Fibroblast of lung (primary cell): ENCODE results near the gene GPC3. TPM values are rescaled to one million over a fixed set of nuclear protein-coding genes. Genes with fewer than 3 reads are reported as not detected.

Experiments used
- DNase-seq, 2 donors: peaks; one replicate each; pipeline versions ENCODE4 v3.0.0 to v3.0.0-alpha.2; 2010; ENCODE audit warnings: low read depth in 2 of 2
- H2AFZ ChIP-seq: 2 replicates; pipeline ENCODE4 v1.5.1; 2012; ENCODE audit warnings: low read length, control low read depth, inconsistent platforms
- H3K27ac ChIP-seq: 2 replicates; pipeline ENCODE4 v1.5.1; 2011; ENCODE audit warnings: low read length, control low read depth; ENCODE audit not compliant: insufficient read depth
- H3K27me3 ChIP-seq: 2 replicates; pipeline ENCODE4 v1.5.1; 2011; ENCODE audit warnings: mild to moderate bottlenecking, low read length; ENCODE audit not compliant: control insufficient read depth, insufficient read depth
- H3K36me3 ChIP-seq: 2 replicates; pipeline ENCODE4 v1.5.1; 2011; ENCODE audit warnings: low read length; ENCODE audit not compliant: control insufficient read depth, insufficient read depth
- H3K4me1 ChIP-seq: 2 replicates; pipeline ENCODE4 v1.5.1; 2011; ENCODE audit warnings: low read length; ENCODE audit not compliant: control insufficient read depth, insufficient read depth; ENCODE audit errors: extremely low read depth
- H3K4me2 ChIP-seq: 2 replicates; pipeline ENCODE4 v1.5.1; 2011; ENCODE audit warnings: low read length, control low read depth; ENCODE audit not compliant: insufficient read depth; ENCODE audit errors: extremely low read depth
- H3K4me3 ChIP-seq, 4 experiments: fragments of 200-600 bp in 1 of 4; sonication (generic) in 1 of 4; replicated peaks in 1 of 4; 2 replicates each; pipeline ENCODE4 v1.5.1; 2011 to 2016; ENCODE audit warnings: low read length in 4 of 4, low read depth in 3 of 4, mild to moderate bottlenecking in 3 of 4, control low read depth in 2 of 4, inconsistent platforms in 1 of 4, mixed read lengths in 1 of 4; ENCODE audit not compliant: insufficient read depth in 1 of 4; ENCODE audit errors: control extremely low read depth in 1 of 4
- H3K79me2 ChIP-seq: 2 replicates; pipeline ENCODE4 v1.5.1; 2012; ENCODE audit warnings: mild to moderate bottlenecking, low read length, inconsistent platforms; ENCODE audit not compliant: control insufficient read depth, insufficient read depth
- H3K9ac ChIP-seq: 2 replicates; pipeline ENCODE4 v1.5.1; 2011; ENCODE audit warnings: mild to moderate bottlenecking, low read length, control low read depth; ENCODE audit not compliant: insufficient read depth
- H3K9me3 ChIP-seq: 2 replicates; pipeline ENCODE4 v1.5.1; 2012; ENCODE audit warnings: low read depth, low read length; ENCODE audit not compliant: control insufficient read depth, insufficient read depth
- H4K20me1 ChIP-seq: 2 replicates; pipeline ENCODE4 v1.5.1; 2011; ENCODE audit warnings: low read length; ENCODE audit not compliant: control insufficient read depth, insufficient read depth; ENCODE audit errors: extremely low read depth
- EZH2 ChIP-seq: IDR thresholded peaks from 2 replicates; pipeline ENCODE4 v1.5.1; 2012; ENCODE audit warnings: low read length, control low read depth, mild to moderate bottlenecking; ENCODE audit errors: missing control alignments
- polyA plus RNA-seq, 2 donors: library from polyadenylated mRNA; depleted of rRNA in 1 of 2; stranded (reverse) in 1 of 2; unstranded in 1 of 2; fragments of >200 nt; gene quantifications; 2 replicates each; pipeline ENCODE4 v1.2.1, GENCODE V29; 2011 to 2012; ENCODE audit warnings: missing spikeins in 1 of 2
- total RNA-seq: library from RNA; depleted of rRNA; stranded (reverse); fragments of >200 nt; gene quantifications from 2 replicates; pipeline ENCODE4 v1.2.1, GENCODE V29; 2014
- TF ChIP-seq, protein P1 (sequence below), 2 donors: IDR thresholded peaks in 1 of 2; conservative IDR thresholded peaks in 1 of 2; 1 replicate in 1 of 2; 2 replicates in 1 of 2; pipeline ENCODE4 v1.5.1; 2011 to 2012; ENCODE audit warnings: low read length in 2 of 2, control low read depth in 1 of 2, inconsistent platforms in 1 of 2, low read depth in 1 of 2, mild to moderate bottlenecking in 1 of 2

GPC3 gene
- total and polyA plus RNA-seq, 2 donors (not counting 1 experiment from before 2014, with no cell fraction given) = 6.4 to 7.1 TPM

DNA sequence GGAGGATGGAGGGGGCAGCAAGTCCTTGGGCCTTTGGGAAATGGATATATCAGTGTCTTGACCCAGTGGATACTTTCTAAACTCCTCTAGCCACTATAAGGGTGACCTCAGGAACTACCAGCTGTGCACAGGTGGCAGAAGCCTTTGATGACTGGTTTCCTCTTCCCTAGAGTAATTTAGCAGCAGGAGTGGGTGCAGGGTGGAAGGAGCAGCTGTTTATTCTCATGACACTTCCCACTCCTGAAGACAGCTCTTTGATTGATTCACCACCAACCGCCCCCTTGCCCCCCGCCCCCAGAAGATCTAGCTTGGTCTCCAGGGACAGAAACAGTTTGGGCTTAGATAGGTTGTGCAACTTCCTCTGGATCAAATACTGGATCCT is 63.0 kb downstream of the GPC3 start:
- H2AFZ ChIP-seq = no peak overlapping the region
- no peaks in the 10 kb centered on the region for H3K79me2 ChIP-seq
- TF ChIP-seq, protein P1, sequence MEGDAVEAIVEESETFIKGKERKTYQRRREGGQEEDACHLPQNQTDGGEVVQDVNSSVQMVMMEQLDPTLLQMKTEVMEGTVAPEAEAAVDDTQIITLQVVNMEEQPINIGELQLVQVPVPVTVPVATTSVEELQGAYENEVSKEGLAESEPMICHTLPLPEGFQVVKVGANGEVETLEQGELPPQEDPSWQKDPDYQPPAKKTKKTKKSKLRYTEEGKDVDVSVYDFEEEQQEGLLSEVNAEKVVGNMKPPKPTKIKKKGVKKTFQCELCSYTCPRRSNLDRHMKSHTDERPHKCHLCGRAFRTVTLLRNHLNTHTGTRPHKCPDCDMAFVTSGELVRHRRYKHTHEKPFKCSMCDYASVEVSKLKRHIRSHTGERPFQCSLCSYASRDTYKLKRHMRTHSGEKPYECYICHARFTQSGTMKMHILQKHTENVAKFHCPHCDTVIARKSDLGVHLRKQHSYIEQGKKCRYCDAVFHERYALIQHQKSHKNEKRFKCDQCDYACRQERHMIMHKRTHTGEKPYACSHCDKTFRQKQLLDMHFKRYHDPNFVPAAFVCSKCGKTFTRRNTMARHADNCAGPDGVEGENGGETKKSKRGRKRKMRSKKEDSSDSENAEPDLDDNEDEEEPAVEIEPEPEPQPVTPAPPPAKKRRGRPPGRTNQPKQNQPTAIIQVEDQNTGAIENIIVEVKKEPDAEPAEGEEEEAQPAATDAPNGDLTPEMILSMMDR (conservative IDR thresholded peaks at IDR 0.05 in 1 of 2, IDR thresholded peaks at IDR 0.05 in 1 of 2; ENCODE audit: low read depth in 1 of 2, low read length in 2 of 2) = no peak
- TF ChIP-seq EZH2 = no peak
- no peak overlapping the region for H3K4me2 ChIP-seq
- H3K4me3 ChIP-seq = no peak overlapping the region
- no peaks in the 10 kb centered on the region for H3K9me3 ChIP-seq
- no peaks in the 10 kb centered on the region for H4K20me1 ChIP-seq
- no peaks in the 10 kb centered on the region for H3K36me3 ChIP-seq
- H3K4me1 ChIP-seq = no peaks in the 10 kb centered on the region
- no peak overlapping the region for H3K9ac ChIP-seq
- H3K27ac ChIP-seq = no peak overlapping the region
- no peaks in the 10 kb centered on the region for H3K27me3 ChIP-seq
- DNase-seq = no peak

DNA sequence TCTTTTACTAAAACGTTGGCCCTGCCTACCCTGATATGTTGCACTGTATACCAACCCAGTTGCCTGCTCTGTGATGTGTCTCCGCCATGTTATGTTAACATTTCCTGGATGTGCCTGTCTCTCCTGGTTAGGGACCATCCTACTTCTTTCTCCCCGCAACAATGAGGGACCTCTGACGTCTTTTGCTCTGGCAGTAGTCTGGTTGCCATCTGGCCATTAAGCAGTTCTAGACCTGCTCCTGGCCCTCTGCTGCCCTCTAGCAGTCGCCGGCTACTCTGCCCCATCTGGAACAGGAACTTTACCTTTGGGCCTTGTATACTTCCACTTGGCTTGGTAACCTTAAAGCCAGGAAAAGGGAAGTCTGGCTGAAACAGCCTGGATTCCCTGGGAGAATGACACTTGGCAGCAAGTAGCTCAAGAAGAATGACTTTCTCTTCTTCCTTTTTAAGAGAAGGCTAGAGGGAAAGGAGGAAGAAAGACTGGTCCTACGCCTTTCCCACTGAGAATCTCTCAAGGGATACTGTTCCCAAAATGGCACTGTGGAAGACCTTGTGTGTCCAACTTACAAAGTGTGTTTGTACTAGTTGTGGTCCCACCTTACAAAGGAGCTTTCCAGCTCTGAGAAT is 63.5 kb downstream of the GPC3 start:
- Histone ChIP-seq H3K9ac (no peak overlapping the region), H3K4me1 (no peaks in the 10 kb centered on the region), H3K4me3 (no peak overlapping the region), H4K20me1 (no peaks in the 10 kb centered on the region), H3K4me2 (no peak overlapping the region), H3K79me2 (no peaks in the 10 kb centered on the region), H3K36me3 (no peaks in the 10 kb centered on the region), H3K27ac (no peak overlapping the region), H3K27me3 (no peaks in the 10 kb centered on the region), H3K9me3 (no peaks in the 10 kb centered on the region), H2AFZ (no peak overlapping the region)
- DNase-seq = peak in 1 of 2 donors; percentile 13
- TF ChIP-seq, protein P1 (conservative IDR thresholded peaks at IDR 0.05 in 1 of 2, IDR thresholded peaks at IDR 0.05 in 1 of 2; ENCODE audit: low read depth in 1 of 2, low read length in 2 of 2) = peak; percentile 46 to 49
- no peak for TF ChIP-seq EZH2

DNA sequence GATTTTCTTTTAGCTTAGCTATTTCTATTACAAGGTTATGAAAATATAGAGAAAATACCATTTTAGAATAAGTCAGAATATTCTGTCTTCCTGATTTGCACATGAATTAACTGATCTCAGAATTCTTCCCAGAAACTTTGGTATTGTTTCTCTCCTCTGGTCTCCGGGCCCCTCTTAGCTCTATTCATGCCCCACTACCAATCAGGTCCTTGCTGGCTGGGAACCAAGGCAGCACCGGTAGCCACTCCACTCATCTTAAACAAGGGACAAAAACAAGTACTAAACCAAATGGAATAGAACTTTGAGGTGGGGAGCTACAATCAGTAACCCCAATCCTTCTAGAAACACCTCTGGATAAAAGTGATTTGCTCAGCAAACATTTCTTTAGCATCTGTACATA is 64.3 kb downstream of the GPC3 start:
- no peak overlapping the region for H2AFZ ChIP-seq
- no peaks in the 10 kb centered on the region for H3K4me1 ChIP-seq
- no peak for TF ChIP-seq EZH2
- TF ChIP-seq, protein P1 (conservative IDR thresholded peaks at IDR 0.05 in 1 of 2, IDR thresholded peaks at IDR 0.05 in 1 of 2; ENCODE audit: low read depth in 1 of 2, low read length in 2 of 2) = no peak
- no peaks in the 10 kb centered on the region for H3K79me2 ChIP-seq
- H3K9ac ChIP-seq = no peak overlapping the region
- DNase-seq = no peak
- H3K4me3 ChIP-seq = no peak overlapping the region
- no peak overlapping the region for H3K4me2 ChIP-seq
- no peaks in the 10 kb centered on the region for H4K20me1 ChIP-seq
- no peaks in the 10 kb centered on the region for H3K9me3 ChIP-seq
- H3K27me3 ChIP-seq = no peaks in the 10 kb centered on the region
- H3K36me3 ChIP-seq = no peaks in the 10 kb centered on the region
- H3K27ac ChIP-seq = no peak overlapping the region
